GM12892 (cell line): ENCODE measurements around the gene APBB2.

Source experiments
- POLR2A ChIP-seq: IDR thresholded peaks from 2 replicates; pipeline ENCODE4 v1.6.1; 2011; ENCODE audit warnings: low read depth, low read length, control low read depth
- POLR2AphosphoS5 ChIP-seq: IDR thresholded peaks from 2 replicates; pipeline ENCODE4 v1.6.1; 2011; ENCODE audit warnings: low read depth, low read length, control low read depth
- TAF1 ChIP-seq: IDR thresholded peaks from 2 replicates; pipeline ENCODE4 v1.6.1; 2011; ENCODE audit warnings: low read depth, mild to moderate bottlenecking, control low read depth, low read length, borderline replicate concordance

GRCh38 chr4:40967550-40967949, 246.8 kb downstream of the APBB2 start:
- no peak for TF ChIP-seq POLR2A
- TF ChIP-seq TAF1: no peak
- no peak for TF ChIP-seq POLR2AphosphoS5
